K562 (cell line): ENCODE data around the gene CRELD2. TPM values are rescaled to one million over a fixed set of nuclear protein-coding genes. Genes with fewer than 3 reads are reported as not detected.

Source experiments
- ARID1B ChIP-seq: fragments of 450-650 bp; IDR thresholded peaks from 2 replicates; pipeline ENCODE4 v1.6.1; 2016; ENCODE audit warnings: antibody characterized with exemption, mild to moderate bottlenecking, inconsistent platforms
- CTCFL ChIP-seq: IDR thresholded peaks from 2 replicates; pipeline ENCODE4 v1.6.1; 2011; ENCODE audit warnings: borderline replicate concordance, low read depth, mild to moderate bottlenecking, moderate library complexity, low read length; ENCODE audit not compliant: insufficient read depth, poor library complexity, severe bottlenecking
- EGR1 ChIP-seq: fragments of 450-650 bp; conservative IDR thresholded peaks from 2 replicates; pipeline ENCODE4 v1.6.1; 2017; ENCODE audit warnings: mild to moderate bottlenecking
- HMBOX1 ChIP-seq: sonication (generic); IDR thresholded peaks from 2 replicates; pipeline ENCODE4 v1.6.1; 2016
- IRF1 ChIP-seq: sonication (generic); formaldehyde crosslinking; IDR thresholded peaks from 2 replicates; pipeline ENCODE4 v1.8.0; 2022; ENCODE audit warnings: missing genetic modification reagents, mild to moderate bottlenecking, borderline replicate concordance
- MXD1 ChIP-seq: fragments of 250-450 bp; sonication (Bioruptor Pico); IDR thresholded peaks from 2 replicates; pipeline ENCODE4 v1.8.0; 2021; ENCODE audit warnings: borderline replicate concordance, mild to moderate bottlenecking, moderate library complexity; ENCODE audit not compliant: poor library complexity, severe bottlenecking
- NCOR1 ChIP-seq: fragments of 450-650 bp; IDR thresholded peaks from 2 replicates; pipeline ENCODE4 v1.6.1; 2016; ENCODE audit warnings: mild to moderate bottlenecking, moderate library complexity
- NR4A1 ChIP-seq, 2 experiments: fragments of 250-450 bp in 1 of 2; fragments of 450-650 bp in 1 of 2; sonication (Bioruptor Pico) in 1 of 2; IDR thresholded peaks; 2 replicates each; pipeline versions ENCODE4 v1.4.0 to v1.6.1; 2016 to 2020; ENCODE audit warnings: mild to moderate bottlenecking in 2 of 2, missing compliant biosample characterization in 1 of 2, missing genetic modification characterization in 1 of 2, moderate library complexity in 1 of 2
- PKNOX1 ChIP-seq: fragments of 450-650 bp; IDR thresholded peaks from 2 replicates; pipeline ENCODE4 v1.6.1; 2016
- PRPF4 ChIP-seq: fragments of 200-400 bp; formaldehyde crosslinking; IDR thresholded peaks from one replicate; pipeline ENCODE4 v1.6.1; 2017; ENCODE audit warnings: low read length, low read depth, mild to moderate bottlenecking; ENCODE audit not compliant: insufficient read depth, poor library complexity, severe bottlenecking
- RFX7 ChIP-seq: fragments of 250-450 bp; sonication (Bioruptor Pico); IDR thresholded peaks from 2 replicates; pipeline ENCODE4 v1.5.1; 2021; ENCODE audit warnings: mild to moderate bottlenecking
- SMC3 ChIP-seq: conservative IDR thresholded peaks from 2 replicates; pipeline ENCODE4 v1.6.1; 2011; ENCODE audit warnings: low read depth, low read length, improper control_type of control experiment; ENCODE audit not compliant: insufficient read depth
- TBL1XR1 ChIP-seq, 2 experiments: IDR thresholded peaks; 2 replicates each; pipeline ENCODE4 v1.6.1; 2012; ENCODE audit warnings: improper control_type of control experiment in 2 of 2, low read length in 2 of 2, mild to moderate bottlenecking in 1 of 2
- ZBTB33 ChIP-seq: sonication (generic); formaldehyde crosslinking; IDR thresholded peaks from 2 replicates; pipeline ENCODE4 v1.8.1; 2023; ENCODE audit warnings: mild to moderate bottlenecking, missing genetic modification reagents
- ZNF263 ChIP-seq: sonication (generic); formaldehyde crosslinking; IDR thresholded peaks from 2 replicates; pipeline ENCODE4 v1.8.0; 2022; ENCODE audit warnings: mild to moderate bottlenecking, missing genetic modification reagents, borderline replicate concordance
- ZNF551 ChIP-seq: fragments of 250-450 bp; sonication (Bioruptor Pico); IDR thresholded peaks from 2 replicates; pipeline ENCODE4 v1.5.0; 2021; ENCODE audit warnings: mild to moderate bottlenecking, moderate library complexity
- ZNF668 ChIP-seq: fragments of 250-450 bp; sonication (Bioruptor Pico); IDR thresholded peaks from 2 replicates; pipeline ENCODE4 v1.8.0; 2022; ENCODE audit warnings: mild to moderate bottlenecking, inconsistent platforms
- polyA plus RNA-seq, 8 experiments: library from polyadenylated mRNA; depleted of rRNA in 4 of 8; stranded (reverse) in 5 of 8; unstranded in 3 of 8; fragments of >200 nt; fragmentation: Nextera tagmentation in 2 of 8; fragmentation: Illumina TruSeq in 1 of 8; extraction: Ambion mirVana in 2 of 8; extraction: Trizol in 1 of 8; gene quantifications; 2 replicates each; pipeline versions ENCODE4 v1.2.1 to v1.2.3, GENCODE V29; 2011 to 2014; ENCODE audit warnings: inconsistent platforms in 1 of 8, missing spikeins in 1 of 8
- total RNA-seq, 7 experiments: library from RNA; depleted of rRNA in 6 of 7; stranded (reverse); fragments of >200 nt in 6 of 7; fragmentation: Illumina TruSeq in 2 of 7; extraction: Trizol in 2 of 7; gene quantifications; 2 replicates each; pipeline versions ENCODE4 v1.2.1 to v1.2.3, GENCODE V29; 2011 to 2021; ENCODE audit warnings: low replicate concordance in 1 of 7

The CRELD2 gene
- total and polyA plus RNA-seq, 9 of the 15 experiments (the other 6 are each of a cell fraction or from before 2014, with no cell fraction given), result 0.96 to 25.3 (median 8.8) TPM

GRCh38 chr22:49972163-49973017 is 54.0 kb downstream of the CRELD2 start (continued):
- no peak for TF ChIP-seq SMC3
- no peak for TF ChIP-seq ZNF263
- TF ChIP-seq PKNOX1, result no peak
- 0 out of 2 replicates have a peak, but pooled peaks have one; percentile 12 for TF ChIP-seq ARID1B
- TF ChIP-seq RFX7 (CRISPR knock-in tag), result no peak
- no peak for TF ChIP-seq CTCFL
- no peak for TF ChIP-seq ZNF668 (CRISPR knock-in tag)
- peak; percentile 7; the same call in 1 of the 2 replicates for TF ChIP-seq EGR1
- peak; percentile 5; the same call in 1 of the 2 replicates for TF ChIP-seq NCOR1
- TF ChIP-seq ZBTB33 (CRISPR knock-in tag), result peak; percentile 79
- TF ChIP-seq IRF1 (CRISPR knock-in tag), result no peak
- no peak for TF ChIP-seq PRPF4
- TF ChIP-seq NR4A1 (CRISPR knock-in tag; IDR thresholded peaks at IDR 0.05), result no peak
- no peak for TF ChIP-seq NR4A1 (tag; IDR thresholded peaks at IDR 0.05)
- no peak for TF ChIP-seq TBL1XR1 (IDR thresholded peaks at IDR 0.05; ENCODE audit: low read length in 2 of 2)
- TF ChIP-seq MXD1 (CRISPR knock-in tag), result no peak
- TF ChIP-seq ZNF551 (CRISPR knock-in tag), result no peak
- TF ChIP-seq HMBOX1, result no peak
